ENCODE measurements around the gene APLN. TPM values are rescaled to one million over a fixed set of nuclear protein-coding genes. Genes with fewer than 3 reads are reported as not detected.

The APLN gene
- total RNA-seq, 2 donors from 2014 or later: 2.0 TPM; not detected in 1

- Mint-ChIP-seq H3K36me3 (no peaks in the 10 kb centered on the region), H3K9me3 (no peaks in the 10 kb centered on the region), H3K27ac (no peak overlapping the region)
- no peak for DNase-seq (ENCODE audit: low spot score in 2 of 2)
- no peak for ATAC-seq
These were observed 5.2 kb downstream of the APLN start for GRCh38 chrX:129649268-129650182.

- Mint-ChIP-seq H3K36me3 (no peaks in the 10 kb centered on the region), H3K27ac (no peak overlapping the region), H3K9me3 (no peaks in the 10 kb centered on the region)
- DNase-seq (ENCODE audit: low spot score in 2 of 2) (no peak), ATAC-seq (no peak)
These were observed 6.1 kb downstream of the APLN start for GRCh38 chrX:129648514-129649267.

GRCh38 chrX:129647418-129648410 lies 7.0 kb downstream of the APLN start:
- DNase-seq (ENCODE audit: low spot score in 2 of 2): no peak
- ATAC-seq: no peak
- H3K9me3 Mint-ChIP-seq: no peaks in the 10 kb centered on the region
- no peaks in the 10 kb centered on the region for H3K36me3 Mint-ChIP-seq
- H3K27ac Mint-ChIP-seq: no peak overlapping the region

GRCh38 chrX:129646566-129647417 lies 8.0 kb downstream of the APLN start:
- Mint-ChIP-seq H3K36me3 (no peaks in the 10 kb centered on the region), H3K9me3 (no peaks in the 10 kb centered on the region)
- ATAC-seq: no peak

GRCh38 chrX:129642641-129643040 lies 12.1 kb downstream of the APLN start:
- Mint-ChIP-seq H3K9me3 (no peaks in the 10 kb centered on the region), H3K36me3 (no peaks in the 10 kb centered on the region), H3K27ac (no peak overlapping the region)
- no peak for DNase-seq (ENCODE audit: low spot score in 2 of 2)
- no peak for ATAC-seq

More at GRCh38 chrX:129646566-129647417, 8.0 kb downstream of the APLN start:
- no peak for DNase-seq (ENCODE audit: low spot score in 2 of 2)
- no peak overlapping the region for H3K27ac Mint-ChIP-seq

- Mint-ChIP-seq H3K9me3 (no peaks in the 10 kb centered on the region), H3K27ac (no peak overlapping the region), H3K36me3 (no peaks in the 10 kb centered on the region)
- DNase-seq (ENCODE audit: low spot score in 2 of 2) (no peak), ATAC-seq (no peak)
These were observed 12.8 kb downstream of the APLN start for GRCh38 chrX:129641941-129642340.

GRCh38 chrX:129641469-129641868 lies 13.3 kb downstream of the APLN start:
- ATAC-seq (no peak), DNase-seq (ENCODE audit: low spot score in 2 of 2) (no peak)
- H3K27ac Mint-ChIP-seq: no peak overlapping the region

GRCh38 chrX:129640737-129641136 lies 14.0 kb downstream of the APLN start:
- no peak for ATAC-seq
- no peak overlapping the region for H3K27ac Mint-ChIP-seq
- DNase-seq (ENCODE audit: low spot score in 2 of 2): no peak
- no peaks in the 10 kb centered on the region for H3K9me3 Mint-ChIP-seq
- no peaks in the 10 kb centered on the region for H3K36me3 Mint-ChIP-seq

More at GRCh38 chrX:129641469-129641868, 13.3 kb downstream of the APLN start:
- Mint-ChIP-seq H3K36me3 (no peaks in the 10 kb centered on the region), H3K9me3 (no peaks in the 10 kb centered on the region)

- DNase-seq (ENCODE audit: low spot score in 2 of 2): no peak
- Mint-ChIP-seq H3K9me3 (no peaks in the 10 kb centered on the region), H3K36me3 (no peaks in the 10 kb centered on the region), H3K27ac (no peak overlapping the region)
- ATAC-seq: no peak
These were observed 15.8 kb downstream of the APLN start for GRCh38 chrX:129638917-129639316.

- Mint-ChIP-seq H3K27ac (peak overlapping the region in 1 of 2 donors; percentile 55), H3K9me3 (no peaks in the 10 kb centered on the region), H3K36me3 (no peaks in the 10 kb centered on the region)
- peak; percentile 75 for ATAC-seq
- peak; percentile 65 to 75 for DNase-seq (ENCODE audit: low spot score in 2 of 2)
These were observed 17.3 kb downstream of the APLN start for GRCh38 chrX:129637217-129638109.

- DNase-seq (ENCODE audit: low spot score in 2 of 2) (no peak), ATAC-seq (no peak)
- H3K27ac Mint-ChIP-seq: no peak overlapping the region
- no peaks in the 10 kb centered on the region for H3K9me3 Mint-ChIP-seq
- no peaks in the 10 kb centered on the region for H3K36me3 Mint-ChIP-seq
These were observed 18.5 kb downstream of the APLN start for GRCh38 chrX:129636175-129636681.

GRCh38 chrX:129634541-129634940 lies 20.2 kb downstream of the APLN start:
- no peaks in the 10 kb centered on the region for H3K9me3 Mint-ChIP-seq
- no peak for ATAC-seq
- DNase-seq (ENCODE audit: low spot score in 2 of 2): no peak
- H3K36me3 Mint-ChIP-seq: no peaks in the 10 kb centered on the region
- no peak overlapping the region for H3K27ac Mint-ChIP-seq

- Mint-ChIP-seq H3K9me3 (no peaks in the 10 kb centered on the region), H3K36me3 (no peaks in the 10 kb centered on the region), H3K27ac (no peak overlapping the region)
- no peak for DNase-seq (ENCODE audit: low spot score in 2 of 2)
- no peak for ATAC-seq
These were observed 22.3 kb downstream of the APLN start for GRCh38 chrX:129632443-129632842.

GRCh38 chrX:129631849-129632248 lies 22.9 kb downstream of the APLN start:
- ATAC-seq: no peak
- DNase-seq (ENCODE audit: low spot score in 2 of 2): no peak
- no peaks in the 10 kb centered on the region for H3K9me3 Mint-ChIP-seq
- H3K27ac Mint-ChIP-seq: no peak overlapping the region
- H3K36me3 Mint-ChIP-seq: no peaks in the 10 kb centered on the region

- no peak for ATAC-seq
- no peaks in the 10 kb centered on the region for H3K9me3 Mint-ChIP-seq
These were observed 24.9 kb downstream of the APLN start for GRCh38 chrX:129629837-129630236.

More at GRCh38 chrX:129629837-129630236, 24.9 kb downstream of the APLN start:
- Mint-ChIP-seq H3K36me3 (no peaks in the 10 kb centered on the region), H3K27ac (no peak overlapping the region)
- no peak for DNase-seq (ENCODE audit: low spot score in 2 of 2)

All from activated naive CD4-positive, alpha-beta T cell treated with anti-CD3 and anti-CD28 coated beads, Interleukin-2, amount 50 U/mL, for 72 hours (primary cell).